Smooth muscle cell (in vitro differentiated cells): ENCODE measurements around the gene PTPN21. TPM values are rescaled to one million over a fixed set of nuclear protein-coding genes. Genes with fewer than 3 reads are reported as not detected.

Experiments used
- DNase-seq: peaks from one replicate; lab custom pipeline; 2025; ENCODE audit not compliant: unreplicated experiment; lab: John Stamatoyannopoulos, UW
- H2AFZ ChIP-seq: fragments of 200-600 bp; sonication (generic); 2 replicates; pipeline ENCODE4 v1.6.0; 2016; ENCODE audit warnings: antibody characterized with exemption, low read depth, mild to moderate bottlenecking
- H3F3A ChIP-seq: fragments of 200-600 bp; sonication (generic); 2 replicates; pipeline ENCODE4 v1.6.0; 2017; ENCODE audit warnings: antibody characterized with exemption, low read depth
- H3K27ac ChIP-seq: fragments of 200-600 bp; sonication (generic); 2 replicates; pipeline ENCODE4 v1.5.1; 2016; ENCODE audit warnings: low read depth, mild to moderate bottlenecking
- H3K27me3 ChIP-seq: fragments of 200-600 bp; sonication (generic); 2 replicates; pipeline ENCODE4 v1.6.1; 2016; ENCODE audit warnings: low read depth, mild to moderate bottlenecking
- H3K36me3 ChIP-seq: fragments of 200-600 bp; sonication (generic); 2 replicates; pipeline ENCODE4 v1.5.1; 2016; ENCODE audit warnings: low read depth
- H3K4me1 ChIP-seq: fragments of 200-600 bp; sonication (generic); 2 replicates; pipeline ENCODE4 v1.5.1; 2016; ENCODE audit warnings: low read depth
- H3K4me2 ChIP-seq: fragments of 200-600 bp; sonication (generic); 2 replicates; pipeline ENCODE4 v1.6.0; 2016; ENCODE audit warnings: mild to moderate bottlenecking
- H3K4me3 ChIP-seq: fragments of 200-600 bp; sonication (generic); 2 replicates; pipeline ENCODE4 v1.5.1; 2016; ENCODE audit warnings: mild to moderate bottlenecking
- H3K79me2 ChIP-seq: fragments of 200-600 bp; sonication (generic); 2 replicates; pipeline ENCODE4 v1.6.0; 2016; ENCODE audit warnings: low read depth, mild to moderate bottlenecking
- H3K9ac ChIP-seq: fragments of 200-600 bp; sonication (generic); 2 replicates; pipeline ENCODE4 v1.6.0; 2016; ENCODE audit warnings: low read depth
- H3K9me3 ChIP-seq: fragments of 200-600 bp; sonication (generic); replicated peaks from 2 replicates; pipeline ENCODE4 v1.5.1; 2016; ENCODE audit warnings: low read depth
- H4K20me1 ChIP-seq: fragments of 200-600 bp; sonication (generic); 2 replicates; pipeline ENCODE4 v1.6.0; 2016; ENCODE audit warnings: low read depth
- WGBS: methylation state at CpG from one replicate; pipeline ENCODE4 v1.1.7; 2016; ENCODE audit warnings: low lambda C conversion rate; 5-methylcytosine and 5-hydroxymethylcytosine counted together
- polyA plus RNA-seq: library from polyadenylated mRNA; unstranded; fragments of >200 nt; fragmentation: Nextera tagmentation; extraction: Ambion mirVana; gene quantifications from 2 replicates; pipeline ENCODE4 v1.2.1, GENCODE V29; 2016
- total RNA-seq: library from RNA; depleted of rRNA; stranded (reverse); fragments of >200 nt; gene quantifications from 2 replicates; pipeline ENCODE4 v1.2.3, GENCODE V29; 2014
- TF ChIP-seq, protein P1 (sequence below): fragments of 200-600 bp; sonication (generic); IDR thresholded peaks from 2 replicates; pipeline ENCODE4 v1.5.1; 2017; ENCODE audit warnings: borderline replicate concordance, mild to moderate bottlenecking, antibody characterized with exemption; ENCODE audit not compliant: insufficient read depth, poor library complexity, severe bottlenecking

PTPN21 gene
- total and polyA plus RNA-seq, 2 experiments from 2014 or later: 8.1 to 12.2 TPM

DNA sequence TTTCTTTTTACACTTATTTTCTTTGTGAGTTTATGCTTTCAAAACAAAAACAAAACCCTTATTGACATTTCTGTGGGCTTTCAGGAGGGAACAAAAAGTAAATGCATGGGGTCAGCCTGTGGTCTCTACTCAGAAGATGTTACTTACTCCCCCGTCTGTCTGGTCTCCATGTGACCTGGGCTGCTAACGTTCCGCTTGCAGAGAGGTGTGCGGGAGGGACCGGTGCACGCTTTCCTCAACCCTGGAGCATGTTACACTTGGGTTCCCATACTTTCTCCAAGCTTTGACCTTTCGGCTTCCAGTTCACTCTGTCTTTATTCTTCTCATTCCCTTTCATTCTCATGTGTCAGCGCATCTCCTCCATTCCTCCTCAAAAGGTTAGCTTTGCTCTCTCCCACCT lies 44.5 kb upstream of the PTPN21 start:
- H3K79me2 ChIP-seq: no peaks in the 10 kb centered on the region
- no peaks in the 10 kb centered on the region for H3K9me3 ChIP-seq
- H3K9ac ChIP-seq: no peak overlapping the region
- H2AFZ ChIP-seq: no peak overlapping the region
- 98% methylated on average over 8 of the region's 8 CpGs for WGBS
- peaks cover 4% of the 10 kb centered on the region for H4K20me1 ChIP-seq
- no peaks in the 10 kb centered on the region for H3K4me1 ChIP-seq
- TF ChIP-seq, protein P1, sequence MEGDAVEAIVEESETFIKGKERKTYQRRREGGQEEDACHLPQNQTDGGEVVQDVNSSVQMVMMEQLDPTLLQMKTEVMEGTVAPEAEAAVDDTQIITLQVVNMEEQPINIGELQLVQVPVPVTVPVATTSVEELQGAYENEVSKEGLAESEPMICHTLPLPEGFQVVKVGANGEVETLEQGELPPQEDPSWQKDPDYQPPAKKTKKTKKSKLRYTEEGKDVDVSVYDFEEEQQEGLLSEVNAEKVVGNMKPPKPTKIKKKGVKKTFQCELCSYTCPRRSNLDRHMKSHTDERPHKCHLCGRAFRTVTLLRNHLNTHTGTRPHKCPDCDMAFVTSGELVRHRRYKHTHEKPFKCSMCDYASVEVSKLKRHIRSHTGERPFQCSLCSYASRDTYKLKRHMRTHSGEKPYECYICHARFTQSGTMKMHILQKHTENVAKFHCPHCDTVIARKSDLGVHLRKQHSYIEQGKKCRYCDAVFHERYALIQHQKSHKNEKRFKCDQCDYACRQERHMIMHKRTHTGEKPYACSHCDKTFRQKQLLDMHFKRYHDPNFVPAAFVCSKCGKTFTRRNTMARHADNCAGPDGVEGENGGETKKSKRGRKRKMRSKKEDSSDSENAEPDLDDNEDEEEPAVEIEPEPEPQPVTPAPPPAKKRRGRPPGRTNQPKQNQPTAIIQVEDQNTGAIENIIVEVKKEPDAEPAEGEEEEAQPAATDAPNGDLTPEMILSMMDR: no peak
- H3K27me3 ChIP-seq: no peaks in the 10 kb centered on the region
- no peak overlapping the region for H3K4me3 ChIP-seq
- DNase-seq: no peak
- no peak overlapping the region for H3K27ac ChIP-seq
- no peak overlapping the region for H3K4me2 ChIP-seq
- H3K36me3 ChIP-seq: peaks cover 34% of the 10 kb centered on the region
- no peaks in the 10 kb centered on the region for H3F3A ChIP-seq

DNA sequence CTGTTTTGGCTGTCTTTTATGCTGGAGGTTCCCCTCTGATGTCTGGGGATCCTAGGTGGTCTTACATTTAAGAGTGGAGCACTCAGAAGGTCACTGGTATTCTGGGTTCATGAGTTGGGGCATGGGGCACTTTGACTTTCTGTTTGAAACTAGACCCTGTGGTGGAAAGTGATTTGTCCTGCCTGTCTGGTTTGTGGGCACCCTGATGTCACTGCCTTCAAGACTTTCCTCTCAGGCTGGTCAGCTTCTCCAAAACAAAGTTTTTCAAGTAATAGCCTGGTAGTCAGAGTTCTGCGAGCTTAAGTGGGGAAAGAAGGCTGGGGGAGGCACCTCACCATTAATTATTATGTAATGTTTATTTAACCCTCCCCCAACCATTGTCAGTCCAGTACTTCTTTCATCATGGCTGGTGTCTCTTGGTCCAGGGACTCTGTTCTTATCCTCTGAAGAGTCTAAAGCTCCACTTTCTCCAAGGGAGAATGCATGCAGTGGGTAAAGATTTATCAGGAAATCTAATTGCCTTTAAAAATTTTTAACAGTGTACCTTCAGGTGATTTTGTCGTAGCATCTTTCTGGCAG lies 43.4 kb upstream of the PTPN21 start:
- DNase-seq: no peak
- Histone ChIP-seq H3K79me2 (no peaks in the 10 kb centered on the region), H3K4me2 (no peak overlapping the region), H4K20me1 (peaks cover 4% of the 10 kb centered on the region), H2AFZ (no peak overlapping the region), H3K4me3 (no peak overlapping the region), H3K36me3 (peaks cover 38% of the 10 kb centered on the region), H3K9ac (no peak overlapping the region), H3K9me3 (no peaks in the 10 kb centered on the region), H3K27me3 (no peaks in the 10 kb centered on the region), H3K27ac (no peak overlapping the region), H3K4me1 (no peaks in the 10 kb centered on the region), H3F3A (no peaks in the 10 kb centered on the region)
- WGBS: 97% methylated on average over 2 of the region's 2 CpGs
- TF ChIP-seq, protein P1: no peak

DNA sequence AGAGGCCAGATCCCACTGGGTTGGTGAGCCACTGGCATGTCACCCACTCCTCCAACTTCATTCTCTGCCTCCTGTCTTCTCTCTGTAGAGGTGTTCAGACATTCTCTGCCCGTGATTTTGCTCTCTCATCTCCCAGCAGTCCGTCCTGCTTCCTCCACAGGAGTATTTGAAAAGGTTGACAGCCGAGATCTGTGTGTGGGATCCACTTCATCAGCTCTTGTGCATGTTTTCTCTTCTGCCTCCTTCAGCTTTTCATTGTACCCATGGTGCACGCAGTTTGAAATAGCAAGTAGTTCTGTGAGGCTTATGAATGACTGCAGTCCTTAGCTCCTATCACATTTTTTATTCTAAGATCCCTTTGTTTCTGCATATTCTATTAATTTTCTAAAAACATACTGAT lies 42.8 kb upstream of the PTPN21 start:
- Histone ChIP-seq H3K9ac (no peak overlapping the region), H4K20me1 (peaks cover 4% of the 10 kb centered on the region), H3K4me3 (no peak overlapping the region), H3K27ac (no peak overlapping the region), H3K4me1 (no peaks in the 10 kb centered on the region), H2AFZ (no peak overlapping the region), H3K9me3 (no peaks in the 10 kb centered on the region), H3K27me3 (no peaks in the 10 kb centered on the region), H3K4me2 (no peak overlapping the region), H3K79me2 (no peaks in the 10 kb centered on the region), H3F3A (no peaks in the 10 kb centered on the region), H3K36me3 (peaks cover 32% of the 10 kb centered on the region)
- DNase-seq: no peak
- TF ChIP-seq, protein P1: no peak
- 97% methylated on average over 4 of the region's 4 CpGs for WGBS

DNA sequence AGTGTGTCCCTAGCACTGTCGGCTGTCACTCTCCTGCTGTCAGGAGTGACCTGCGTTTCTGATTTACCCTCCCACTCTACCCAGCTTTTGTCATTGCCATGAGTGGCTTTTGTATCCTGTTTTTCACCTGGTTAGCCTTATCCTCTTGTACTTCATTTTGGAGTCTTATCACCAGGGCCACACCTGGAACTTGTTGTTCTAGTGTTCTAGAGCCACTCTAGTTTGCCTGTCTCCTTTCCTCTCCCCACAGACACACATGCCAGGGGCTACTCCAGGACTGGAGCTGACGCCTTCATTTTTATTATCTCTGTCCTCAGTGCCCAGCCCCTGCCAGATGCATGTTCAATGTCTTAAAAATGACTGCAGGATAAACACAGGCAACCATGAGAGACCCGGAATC lies 42.2 kb upstream of the PTPN21 start:
- 91% methylated on average over 4 of the region's 4 CpGs for WGBS
- TF ChIP-seq, protein P1: no peak
- no peak for DNase-seq
- Histone ChIP-seq H3K9me3 (no peaks in the 10 kb centered on the region), H3F3A (no peaks in the 10 kb centered on the region), H2AFZ (no peak overlapping the region), H3K27me3 (no peaks in the 10 kb centered on the region), H3K36me3 (peaks cover 26% of the 10 kb centered on the region), H3K27ac (no peak overlapping the region), H3K4me3 (no peak overlapping the region), H3K79me2 (no peaks in the 10 kb centered on the region), H3K4me2 (no peak overlapping the region), H3K4me1 (no peaks in the 10 kb centered on the region), H3K9ac (no peak overlapping the region), H4K20me1 (peaks cover 4% of the 10 kb centered on the region)
